Fibroblast of skin of right quadriceps (primary cell): ENCODE results near the gene SLC35B2.
A peak's percentile ranks its signal among the peaks of the same experiment; 100 is the strongest.

Experiments
- DNase-seq: peaks from one replicate; pipeline ENCODE4 v3.0.0-alpha.2; 2013

Gene SLC35B2

DNA sequence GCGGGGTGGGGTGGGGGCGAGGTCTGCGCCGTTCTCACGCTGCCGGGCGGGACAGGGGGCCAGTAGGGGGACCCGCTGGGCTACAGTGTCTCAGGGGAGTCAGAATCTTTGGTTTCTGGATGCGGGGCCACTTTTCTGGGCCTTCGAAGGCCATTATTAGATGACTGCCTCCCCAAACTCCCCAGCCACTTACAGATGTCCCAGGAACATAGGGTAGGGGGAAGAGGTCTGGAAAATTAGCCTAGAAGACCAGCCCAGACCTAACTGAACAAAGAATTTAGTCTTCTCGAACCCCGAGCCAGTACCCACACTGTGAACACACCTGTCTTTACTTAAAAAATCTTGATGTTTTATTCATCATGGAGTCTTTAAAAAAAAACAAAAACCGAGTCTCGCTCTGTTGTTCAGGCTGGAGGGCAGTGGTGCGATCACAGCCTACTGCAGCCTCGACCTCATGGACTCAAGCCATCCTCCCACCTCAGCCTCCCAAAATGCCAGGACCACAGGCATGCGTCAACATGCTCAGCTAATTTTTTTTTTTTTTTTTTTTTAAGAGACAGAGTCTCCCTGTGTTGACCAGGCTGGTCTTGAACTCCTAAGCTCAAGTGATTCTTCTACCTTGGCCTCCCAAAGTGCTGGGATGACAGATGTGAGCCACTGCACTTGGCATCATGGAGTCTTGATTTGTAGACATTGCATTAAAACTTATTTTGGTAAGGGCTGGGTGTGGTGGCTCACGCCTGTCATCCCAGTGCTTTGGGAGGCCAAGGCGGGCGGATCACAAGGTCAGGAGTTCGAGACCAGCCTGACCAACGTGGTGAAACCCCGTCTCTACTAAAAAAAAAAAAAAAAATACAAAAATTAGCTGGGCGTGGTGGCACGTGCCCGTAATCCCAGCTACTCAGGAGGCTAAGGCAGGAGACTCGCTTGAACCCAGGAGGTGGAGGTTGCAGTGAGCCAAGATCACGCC lies 37.2 kb downstream of the SLC35B2 start:
- no peak for DNase-seq

DNA sequence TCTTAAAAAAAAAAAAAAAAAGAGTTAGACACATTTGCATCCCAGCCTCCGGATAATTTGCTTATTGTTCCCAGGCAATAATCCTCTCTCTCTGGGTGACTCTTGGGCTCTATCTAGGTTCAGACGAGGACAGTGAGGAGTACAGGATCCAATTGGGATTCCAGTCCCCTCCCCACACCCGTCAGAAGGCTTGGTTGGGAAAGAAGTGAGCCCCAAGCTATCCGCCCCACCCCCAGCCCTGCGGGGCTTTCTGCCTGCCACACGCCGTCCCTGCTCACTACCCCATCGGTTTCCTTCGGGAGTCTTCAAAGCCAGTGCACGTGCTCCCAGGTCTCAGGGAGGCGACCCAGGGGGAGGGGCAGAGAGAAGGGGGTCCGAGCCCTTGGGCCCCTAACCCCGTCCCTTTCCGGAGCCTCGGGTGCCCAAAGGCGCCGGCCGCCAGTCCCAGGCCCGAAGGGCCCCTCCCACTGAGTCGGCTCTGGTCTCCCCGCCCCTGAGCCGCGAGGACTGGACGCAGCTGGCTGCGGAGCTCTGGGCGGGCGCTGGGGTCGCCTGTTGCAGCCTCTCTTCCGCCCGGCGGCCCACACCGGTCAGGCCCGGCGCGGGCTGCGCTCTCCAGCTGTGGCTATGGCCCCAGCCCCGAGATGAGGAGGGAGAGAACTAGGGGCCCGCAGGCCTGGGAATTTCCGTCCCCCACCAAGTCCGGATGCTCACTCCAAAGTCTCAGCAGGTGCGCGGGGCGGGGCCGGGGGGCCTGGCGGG lies 38.1 kb downstream of the SLC35B2 start:
- DNase-seq, result peak; percentile 25

DNA sequence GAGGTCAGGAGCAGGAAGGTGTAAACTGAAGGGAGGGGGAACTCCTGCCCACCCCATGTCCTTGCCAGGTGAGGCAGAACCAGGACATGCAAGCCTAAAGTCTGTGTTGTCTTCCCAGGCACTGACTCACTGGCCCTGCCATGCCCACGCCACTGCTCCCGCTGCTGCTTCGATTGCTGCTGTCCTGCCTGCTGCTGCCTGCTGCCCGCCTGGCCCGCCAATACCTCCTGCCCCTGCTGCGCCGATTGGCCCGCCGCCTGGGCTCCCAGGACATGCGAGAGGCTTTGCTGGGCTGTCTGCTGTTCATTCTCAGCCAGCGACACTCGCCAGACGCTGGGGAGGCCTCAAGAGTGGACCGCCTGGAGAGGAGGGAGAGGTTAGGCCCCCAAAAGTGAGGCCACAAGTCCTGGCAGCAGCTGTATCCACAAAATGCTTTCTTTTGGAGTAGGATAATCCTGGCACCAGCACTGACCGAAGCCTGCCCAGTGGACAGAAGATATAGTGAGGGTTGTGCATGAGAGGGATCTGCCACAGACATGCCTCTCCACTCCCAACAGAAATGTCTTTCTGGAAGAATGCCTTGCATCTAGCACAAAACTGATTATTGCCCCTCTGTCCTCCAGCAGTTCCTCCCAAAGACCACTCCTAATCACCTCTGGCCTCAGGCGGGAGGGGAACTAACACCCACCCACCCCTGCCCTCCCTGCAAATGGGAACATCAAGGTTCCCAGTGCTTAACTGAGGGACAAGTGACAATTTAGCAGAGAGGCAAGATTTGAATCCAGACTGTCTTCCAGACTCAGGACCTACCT lies 39.8 kb downstream of the SLC35B2 start:
- no peak for DNase-seq

DNA sequence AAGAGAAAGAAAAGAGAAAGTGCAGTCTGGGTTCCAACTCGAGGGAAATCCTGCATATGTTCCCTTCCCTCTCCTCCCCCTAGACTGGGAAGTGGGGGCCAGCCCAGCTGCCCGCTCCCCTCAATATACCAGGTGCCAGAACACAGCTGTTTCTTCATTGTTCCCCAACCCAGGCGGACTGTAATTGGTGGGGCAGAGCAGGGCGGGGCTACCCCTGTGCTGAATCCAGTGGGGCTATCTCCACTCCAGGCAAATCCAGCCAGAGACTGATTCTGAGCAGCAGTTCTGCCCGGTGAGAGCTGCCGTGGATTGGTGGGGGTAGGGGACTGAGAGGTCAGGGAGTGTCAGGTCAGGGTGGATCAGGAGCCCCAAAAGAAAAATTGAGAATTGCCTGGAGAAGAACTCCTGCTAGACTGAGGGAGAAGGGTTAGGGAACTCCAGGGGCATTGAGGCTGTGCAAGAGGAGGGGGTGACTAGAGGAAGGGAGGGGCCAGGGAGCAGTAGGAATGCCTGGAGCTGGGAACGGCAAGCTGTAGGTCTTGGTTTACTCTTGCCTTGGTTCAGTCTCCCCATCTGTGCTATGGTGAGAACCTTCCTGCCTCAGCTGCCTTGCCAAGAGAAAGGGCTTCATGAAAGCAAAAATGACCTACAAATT lies 40.5 kb downstream of the SLC35B2 start, which contains the start of gene MYMX:
Gene MYMX (plus strand): TSS at position 250 of the 655 bp plus-strand sequence. CDS start 546 bp downstream, outside the sequence.
- no peak for DNase-seq

DNA sequence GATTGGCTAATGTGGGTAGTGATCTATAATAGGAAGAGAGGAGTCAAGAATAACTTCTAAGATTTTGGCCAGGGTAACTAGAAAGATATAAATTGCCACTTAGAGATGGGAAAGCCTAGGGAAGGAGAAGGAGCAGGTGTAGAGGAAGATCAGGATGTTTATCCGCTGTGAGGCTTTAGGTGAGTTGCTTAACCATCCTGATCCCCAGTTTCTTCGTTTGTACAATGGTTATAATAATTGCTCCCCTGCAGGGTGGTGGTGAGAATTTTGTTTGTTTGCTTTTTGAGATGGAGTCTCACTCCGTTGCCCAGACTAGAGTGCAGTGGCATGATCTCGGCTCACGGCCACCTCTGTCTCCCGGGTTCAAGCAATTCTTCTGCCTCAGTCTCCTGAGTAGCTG lies 43.0 kb downstream of the SLC35B2 start:
- no peak for DNase-seq

DNA sequence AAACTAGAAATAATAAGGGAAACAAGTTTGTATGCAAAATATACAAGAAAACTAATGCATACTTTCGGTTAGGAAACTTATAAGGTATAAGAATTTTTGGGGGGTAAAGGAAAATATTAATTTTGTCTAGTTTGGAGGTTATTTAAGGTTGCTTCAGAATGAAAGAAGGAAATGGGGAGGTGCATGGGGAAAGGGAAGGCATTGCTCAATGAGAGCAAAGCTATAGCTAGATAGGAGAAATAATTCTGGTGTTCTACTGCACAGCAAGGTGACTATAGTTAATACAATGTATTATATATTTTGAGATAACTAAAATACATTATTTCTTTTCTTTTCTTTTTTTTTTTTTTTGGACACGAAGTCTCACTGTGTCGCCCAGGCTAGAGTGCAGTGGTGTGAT lies 46.0 kb downstream of the SLC35B2 start:
- DNase-seq, result no peak

DNA sequence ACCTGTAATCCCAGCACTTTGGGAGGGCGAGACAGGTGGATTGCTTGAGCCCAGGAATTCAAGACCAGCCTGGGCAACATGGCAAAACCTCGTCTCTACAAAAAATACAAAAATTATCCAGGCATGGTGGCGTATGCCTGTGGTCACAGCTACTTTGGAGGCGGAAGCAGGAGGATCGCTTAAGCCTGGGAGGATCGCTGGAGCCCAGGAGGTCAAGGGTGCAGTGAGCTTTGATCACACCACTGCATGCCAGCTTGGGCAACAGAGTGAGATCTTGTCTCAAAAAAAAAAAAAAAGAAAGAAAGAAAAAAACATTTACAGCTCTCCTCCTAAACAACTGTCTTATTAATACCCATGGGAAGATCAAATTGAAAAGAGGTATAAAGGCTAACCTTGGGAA lies 49.4 kb downstream of the SLC35B2 start:
- no peak for DNase-seq
